AG09309 (cell line): ENCODE measurements around the gene ARL16.

Source experiments
- DNase-seq: peaks from one replicate; pipeline ENCODE4 v3.0.0-alpha.2; 2010; ENCODE audit warnings: low read depth
- H3K4me3 ChIP-seq: 2 replicates; pipeline ENCODE4 v1.5.1; 2011; ENCODE audit warnings: mild to moderate bottlenecking, low read depth, low read length, moderate library complexity; ENCODE audit not compliant: control insufficient read depth
- CTCF ChIP-seq: IDR thresholded peaks from 2 replicates; pipeline ENCODE4 v1.5.1; 2011; ENCODE audit warnings: mild to moderate bottlenecking, low read depth, low read length, inconsistent platforms; ENCODE audit not compliant: insufficient read depth, control insufficient read depth; ENCODE audit errors: missing control alignments

The ARL16 gene

GRCh38 chr17:81646869-81647600, 36.6 kb downstream of the ARL16 start:
- no peak overlapping the region for H3K4me3 ChIP-seq
- no peak for TF ChIP-seq CTCF
- no peak for DNase-seq

- DNase-seq, result no peak
- no peak overlapping the region for H3K4me3 ChIP-seq
- no peak for TF ChIP-seq CTCF
Measured at GRCh38 chr17:81644976-81645952, 38.3 kb downstream of the ARL16 start.

- DNase-seq, result no peak
- H3K4me3 ChIP-seq, result no peak overlapping the region
Measured at GRCh38 chr17:81644496-81644895, 39.1 kb downstream of the ARL16 start.

GRCh38 chr17:81641825-81642489, 41.6 kb downstream of the ARL16 start:
- TF ChIP-seq CTCF, result no peak
- peak; percentile 23 for DNase-seq
- H3K4me3 ChIP-seq, result peak overlapping the region; percentile 2; the same call in 1 of the 2 replicates

More at GRCh38 chr17:81644496-81644895, 39.1 kb downstream of the ARL16 start:
- no peak for TF ChIP-seq CTCF

- no peak overlapping the region for H3K4me3 ChIP-seq
- no peak for DNase-seq
- TF ChIP-seq CTCF, result no peak
Measured at GRCh38 chr17:81640011-81640410, 43.6 kb downstream of the ARL16 start.

GRCh38 chr17:81638683-81639082, 44.9 kb downstream of the ARL16 start:
- no peak for TF ChIP-seq CTCF
- DNase-seq, result no peak
- no peak overlapping the region for H3K4me3 ChIP-seq
